ENCODE data around the gene HEATR5A. TPM values are rescaled to one million over a fixed set of nuclear protein-coding genes. Genes with fewer than 3 reads are reported as not detected.

HEATR5A gene
- total and polyA plus RNA-seq, 9 of the 15 experiments (the other 6 are each of a cell fraction or from before 2014, with no cell fraction given): 8.0 to 50.9 (median 23.0) TPM

DNA sequence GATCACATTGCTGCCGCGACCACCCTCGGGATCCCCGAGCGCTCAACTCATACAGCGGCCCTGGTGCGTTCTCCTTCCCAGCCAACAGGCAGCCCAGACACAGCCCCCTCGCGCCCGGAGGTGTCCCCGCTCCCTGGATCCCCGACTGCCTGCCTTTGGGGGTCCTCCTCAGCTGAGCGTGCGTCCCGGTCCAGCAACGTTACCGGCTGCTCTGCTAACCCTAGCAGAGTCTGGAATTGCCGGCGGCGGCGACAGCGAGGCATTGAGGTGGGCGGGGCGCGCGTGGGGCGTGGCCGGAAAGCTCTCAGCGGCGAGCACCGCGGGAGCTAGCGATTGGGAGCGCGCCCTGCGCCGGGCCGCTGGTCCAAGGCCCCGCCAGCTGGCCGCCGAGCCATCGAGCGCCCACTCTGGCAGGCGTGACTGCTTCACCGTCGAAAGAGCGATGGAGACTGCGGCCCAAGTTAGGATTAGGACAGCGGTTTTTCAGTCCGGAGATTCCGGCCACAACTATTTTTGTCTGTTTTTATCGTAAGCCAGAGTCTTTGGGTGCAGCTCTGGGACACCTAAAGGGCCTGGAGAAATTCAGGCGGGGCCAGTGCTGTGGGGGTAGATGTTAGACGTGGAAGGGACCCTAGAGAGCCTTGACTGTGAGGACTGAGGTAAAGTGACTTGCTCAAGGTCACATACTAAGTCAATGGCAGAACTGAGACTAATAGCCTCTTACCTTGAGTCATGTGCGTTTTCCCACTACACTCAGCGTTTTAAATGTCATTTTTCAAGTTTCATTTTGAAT lies at the start of gene HEATR5A (continued):
- TF ChIP-seq, protein P1, sequence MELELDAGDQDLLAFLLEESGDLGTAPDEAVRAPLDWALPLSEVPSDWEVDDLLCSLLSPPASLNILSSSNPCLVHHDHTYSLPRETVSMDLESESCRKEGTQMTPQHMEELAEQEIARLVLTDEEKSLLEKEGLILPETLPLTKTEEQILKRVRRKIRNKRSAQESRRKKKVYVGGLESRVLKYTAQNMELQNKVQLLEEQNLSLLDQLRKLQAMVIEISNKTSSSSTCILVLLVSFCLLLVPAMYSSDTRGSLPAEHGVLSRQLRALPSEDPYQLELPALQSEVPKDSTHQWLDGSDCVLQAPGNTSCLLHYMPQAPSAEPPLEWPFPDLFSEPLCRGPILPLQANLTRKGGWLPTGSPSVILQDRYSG (tag; conservative IDR thresholded peaks at IDR 0.05; ENCODE audit: low read depth): no peak
- TF ChIP-seq KAT7 (CRISPR knock-in tag; IDR thresholded peaks at IDR 0.05; ENCODE audit: borderline replicate concordance) (no peak; the same call in 1 of the 2 replicates), ZNF764 (CRISPR knock-in tag; IDR thresholded peaks at IDR 0.05; ENCODE audit: low read depth) (no peak; the same call in 1 of the 2 replicates), YBX1 (IDR thresholded peaks at IDR 0.05) (no peak), ZNF212 (CRISPR knock-in tag; IDR thresholded peaks at IDR 0.05) (no peak), LCOR (CRISPR knock-in tag; IDR thresholded peaks at IDR 0.05) (peak; percentile 74; the same call in 1 of the 2 replicates), CBX5 (IDR thresholded peaks at IDR 0.05; ENCODE audit: borderline replicate concordance, low read depth) (no peak), MCM7 (IDR thresholded peaks at IDR 0.05) (no peak), RHOXF2B (CRISPR knock-in tag; conservative IDR thresholded peaks at IDR 0.05) (no peak), ZNF778 (CRISPR knock-in tag; IDR thresholded peaks at IDR 0.05) (no peak), POLR2AphosphoS5 (IDR thresholded peaks at IDR 0.05; ENCODE audit: control insufficient read depth, insufficient read depth, low read depth, low read length) (peak; percentile 79), ZFP30 (CRISPR knock-in tag; IDR thresholded peaks at IDR 0.05; ENCODE audit: borderline replicate concordance) (no peak), GABPB1 (CRISPR knock-in tag; IDR thresholded peaks at IDR 0.05) (0 out of 2 replicates have a peak, but pooled peaks have one; percentile 10), ZNF24 (IDR thresholded peaks at IDR 0.05) (no peak)
- TF ChIP-seq, protein P2, sequence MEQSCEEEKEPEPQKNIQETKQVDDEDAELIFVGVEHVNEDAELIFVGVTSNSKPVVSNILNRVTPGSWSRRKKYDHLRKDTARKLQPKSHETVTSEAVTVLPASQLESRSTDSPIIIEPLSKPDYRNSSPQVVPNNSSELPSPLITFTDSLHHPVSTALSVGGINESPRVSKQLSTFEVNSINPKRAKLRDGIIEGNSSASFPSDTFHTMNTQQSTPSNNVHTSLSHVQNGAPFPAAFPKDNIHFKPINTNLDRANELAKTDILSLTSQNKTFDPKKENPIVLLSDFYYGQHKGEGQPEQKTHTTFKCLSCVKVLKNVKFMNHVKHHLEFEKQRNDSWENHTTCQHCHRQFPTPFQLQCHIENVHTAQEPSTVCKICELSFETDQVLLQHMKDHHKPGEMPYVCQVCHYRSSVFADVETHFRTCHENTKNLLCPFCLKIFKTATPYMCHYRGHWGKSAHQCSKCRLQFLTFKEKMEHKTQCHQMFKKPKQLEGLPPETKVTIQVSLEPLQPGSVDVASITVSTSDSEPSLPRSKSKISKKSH (CRISPR knock-in tag; IDR thresholded peaks at IDR 0.05): no peak
- TF ChIP-seq, protein P3, sequence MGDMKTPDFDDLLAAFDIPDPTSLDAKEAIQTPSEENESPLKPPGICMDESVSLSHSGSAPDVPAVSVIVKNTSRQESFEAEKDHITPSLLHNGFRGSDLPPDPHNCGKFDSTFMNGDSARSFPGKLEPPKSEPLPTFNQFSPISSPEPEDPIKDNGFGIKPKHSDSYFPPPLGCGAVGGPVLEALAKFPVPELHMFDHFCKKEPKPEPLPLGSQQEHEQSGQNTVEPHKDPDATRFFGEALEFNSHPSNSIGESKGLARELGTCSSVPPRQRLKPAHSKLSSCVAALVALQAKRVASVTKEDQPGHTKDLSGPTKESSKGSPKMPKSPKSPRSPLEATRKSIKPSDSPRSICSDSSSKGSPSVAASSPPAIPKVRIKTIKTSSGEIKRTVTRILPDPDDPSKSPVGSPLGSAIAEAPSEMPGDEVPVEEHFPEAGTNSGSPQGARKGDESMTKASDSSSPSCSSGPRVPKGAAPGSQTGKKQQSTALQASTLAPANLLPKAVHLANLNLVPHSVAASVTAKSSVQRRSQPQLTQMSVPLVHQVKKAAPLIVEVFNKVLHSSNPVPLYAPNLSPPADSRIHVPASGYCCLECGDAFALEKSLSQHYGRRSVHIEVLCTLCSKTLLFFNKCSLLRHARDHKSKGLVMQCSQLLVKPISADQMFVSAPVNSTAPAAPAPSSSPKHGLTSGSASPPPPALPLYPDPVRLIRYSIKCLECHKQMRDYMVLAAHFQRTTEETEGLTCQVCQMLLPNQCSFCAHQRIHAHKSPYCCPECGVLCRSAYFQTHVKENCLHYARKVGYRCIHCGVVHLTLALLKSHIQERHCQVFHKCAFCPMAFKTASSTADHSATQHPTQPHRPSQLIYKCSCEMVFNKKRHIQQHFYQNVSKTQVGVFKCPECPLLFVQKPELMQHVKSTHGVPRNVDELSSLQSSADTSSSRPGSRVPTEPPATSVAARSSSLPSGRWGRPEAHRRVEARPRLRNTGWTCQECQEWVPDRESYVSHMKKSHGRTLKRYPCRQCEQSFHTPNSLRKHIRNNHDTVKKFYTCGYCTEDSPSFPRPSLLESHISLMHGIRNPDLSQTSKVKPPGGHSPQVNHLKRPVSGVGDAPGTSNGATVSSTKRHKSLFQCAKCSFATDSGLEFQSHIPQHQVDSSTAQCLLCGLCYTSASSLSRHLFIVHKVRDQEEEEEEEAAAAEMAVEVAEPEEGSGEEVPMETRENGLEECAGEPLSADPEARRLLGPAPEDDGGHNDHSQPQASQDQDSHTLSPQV (IDR thresholded peaks at IDR 0.05): peak; percentile 56; the same call in 1 of the 2 replicates
- TF ChIP-seq, protein P4, sequence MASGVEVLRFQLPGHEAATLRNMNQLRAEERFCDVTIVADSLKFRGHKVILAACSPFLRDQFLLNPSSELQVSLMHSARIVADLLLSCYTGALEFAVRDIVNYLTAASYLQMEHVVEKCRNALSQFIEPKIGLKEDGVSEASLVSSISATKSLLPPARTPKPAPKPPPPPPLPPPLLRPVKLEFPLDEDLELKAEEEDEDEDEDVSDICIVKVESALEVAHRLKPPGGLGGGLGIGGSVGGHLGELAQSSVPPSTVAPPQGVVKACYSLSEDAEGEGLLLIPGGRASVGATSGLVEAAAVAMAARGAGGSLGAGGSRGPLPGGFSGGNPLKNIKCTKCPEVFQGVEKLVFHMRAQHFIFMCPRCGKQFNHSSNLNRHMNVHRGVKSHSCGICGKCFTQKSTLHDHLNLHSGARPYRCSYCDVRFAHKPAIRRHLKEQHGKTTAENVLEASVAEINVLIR (CRISPR knock-in tag; IDR thresholded peaks at IDR 0.05): 0 out of 2 replicates have a peak, but pooled peaks have one; percentile 14
- TF ChIP-seq, protein P5, sequence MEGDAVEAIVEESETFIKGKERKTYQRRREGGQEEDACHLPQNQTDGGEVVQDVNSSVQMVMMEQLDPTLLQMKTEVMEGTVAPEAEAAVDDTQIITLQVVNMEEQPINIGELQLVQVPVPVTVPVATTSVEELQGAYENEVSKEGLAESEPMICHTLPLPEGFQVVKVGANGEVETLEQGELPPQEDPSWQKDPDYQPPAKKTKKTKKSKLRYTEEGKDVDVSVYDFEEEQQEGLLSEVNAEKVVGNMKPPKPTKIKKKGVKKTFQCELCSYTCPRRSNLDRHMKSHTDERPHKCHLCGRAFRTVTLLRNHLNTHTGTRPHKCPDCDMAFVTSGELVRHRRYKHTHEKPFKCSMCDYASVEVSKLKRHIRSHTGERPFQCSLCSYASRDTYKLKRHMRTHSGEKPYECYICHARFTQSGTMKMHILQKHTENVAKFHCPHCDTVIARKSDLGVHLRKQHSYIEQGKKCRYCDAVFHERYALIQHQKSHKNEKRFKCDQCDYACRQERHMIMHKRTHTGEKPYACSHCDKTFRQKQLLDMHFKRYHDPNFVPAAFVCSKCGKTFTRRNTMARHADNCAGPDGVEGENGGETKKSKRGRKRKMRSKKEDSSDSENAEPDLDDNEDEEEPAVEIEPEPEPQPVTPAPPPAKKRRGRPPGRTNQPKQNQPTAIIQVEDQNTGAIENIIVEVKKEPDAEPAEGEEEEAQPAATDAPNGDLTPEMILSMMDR (IDR thresholded peaks at IDR 0.05 in 2 of 3, conservative IDR thresholded peaks at IDR 0.05 in 1 of 3; ENCODE audit: insufficient read depth in 2 of 3, low read depth in 1 of 3, low read length in 3 of 3): peak; percentile 7 to 43 (median 31); a peak in 4 of 6 replicates
